Measurements from ENCODE around the gene DCAF4.

DNA sequence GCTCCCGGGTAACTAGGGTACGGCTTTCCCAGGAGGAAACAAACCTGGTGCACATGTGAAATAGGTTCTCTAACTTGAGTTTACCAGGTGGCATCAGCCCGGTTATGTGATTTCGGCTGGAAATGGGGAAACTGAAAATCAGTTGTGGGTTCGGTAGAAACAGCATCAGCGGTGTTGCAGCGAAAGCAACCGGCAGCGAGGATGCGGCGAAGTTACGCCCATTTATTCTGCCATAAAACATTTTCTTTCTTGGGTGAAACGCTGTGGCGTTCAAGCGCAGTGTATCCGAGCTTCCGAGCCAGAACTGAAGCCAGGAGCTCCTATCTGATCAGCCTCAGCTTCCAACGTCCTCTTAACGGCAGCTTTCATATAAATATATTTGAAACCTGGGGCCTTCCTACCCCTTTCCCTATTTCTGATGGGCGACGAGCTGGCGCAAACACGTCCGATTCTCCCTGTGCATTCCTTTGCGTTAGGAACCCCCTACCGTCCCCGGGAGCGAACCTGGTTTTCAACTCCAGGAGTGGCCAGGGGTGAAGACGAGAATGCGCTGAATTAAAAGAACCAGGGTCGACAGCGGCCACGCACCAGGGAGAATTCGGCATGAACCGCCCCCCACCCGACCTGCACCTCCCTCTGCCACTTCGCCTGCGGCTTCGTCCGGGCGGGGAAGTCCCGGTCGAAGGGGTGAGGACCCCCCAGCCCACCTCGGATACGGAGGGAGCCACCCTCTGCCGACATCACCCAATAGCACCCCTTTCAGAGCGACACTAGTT is 34.0 kb upstream of the DCAF4 start:
- TF ChIP-seq SUZ12 (IDR thresholded peaks at IDR 0.05; ENCODE audit: extremely low read depth, insufficient read depth, insufficient read length) (peak; percentile 78), ZNF274 (IDR thresholded peaks at IDR 0.05; ENCODE audit: low read depth, low read length) (no peak), YY1 (IDR thresholded peaks at IDR 0.05; ENCODE audit: insufficient read depth, insufficient read length) (no peak)

All from NT2/D1 (cell line).